MM.1S (cell line): ENCODE data around the gene EFCAB14.

ENCODE experiments used
- EZH2phosphoT487 ChIP-seq: fragments of 300-600 bp; sonication (generic); IDR thresholded peaks from 2 replicates; pipeline ENCODE4 v1.6.1; 2018; ENCODE audit warnings: antibody characterized with exemption, low read length
- TF ChIP-seq, protein P1 (sequence below): fragments of 300-600 bp; sonication (generic); IDR thresholded peaks from 2 replicates; pipeline ENCODE4 v1.5.1; 2016; ENCODE audit warnings: antibody characterized with exemption, low read length, mixed read lengths

DNA sequence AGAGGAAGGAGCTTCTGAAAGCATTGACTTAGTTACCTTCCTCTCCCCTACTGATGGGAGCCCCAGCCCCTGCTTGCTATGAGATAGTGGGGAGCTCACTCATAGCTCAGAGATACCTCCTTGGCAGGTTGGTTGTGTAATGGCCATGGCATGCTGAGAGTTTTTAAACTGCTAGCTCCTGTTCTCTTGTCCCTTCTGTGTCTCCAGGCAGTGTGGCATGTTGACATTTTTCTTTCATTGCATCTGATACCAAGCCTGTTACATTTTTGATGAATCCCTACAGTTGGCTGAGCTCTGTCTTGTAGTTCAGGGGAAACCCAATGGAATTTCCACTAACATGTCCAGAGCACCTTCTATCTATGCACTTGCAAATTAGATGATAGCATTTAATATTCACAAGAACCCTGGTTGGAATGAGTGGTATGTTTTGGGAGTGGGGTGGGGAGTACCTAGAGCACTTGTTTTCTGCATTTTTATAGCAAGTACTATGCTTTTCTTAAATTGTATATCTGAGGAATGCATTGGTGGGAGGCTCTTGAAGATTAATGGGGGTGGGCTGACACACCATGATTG, 39.1 kb upstream of the EFCAB14 start:
- no peak for TF ChIP-seq EZH2phosphoT487
- TF ChIP-seq, protein P1, sequence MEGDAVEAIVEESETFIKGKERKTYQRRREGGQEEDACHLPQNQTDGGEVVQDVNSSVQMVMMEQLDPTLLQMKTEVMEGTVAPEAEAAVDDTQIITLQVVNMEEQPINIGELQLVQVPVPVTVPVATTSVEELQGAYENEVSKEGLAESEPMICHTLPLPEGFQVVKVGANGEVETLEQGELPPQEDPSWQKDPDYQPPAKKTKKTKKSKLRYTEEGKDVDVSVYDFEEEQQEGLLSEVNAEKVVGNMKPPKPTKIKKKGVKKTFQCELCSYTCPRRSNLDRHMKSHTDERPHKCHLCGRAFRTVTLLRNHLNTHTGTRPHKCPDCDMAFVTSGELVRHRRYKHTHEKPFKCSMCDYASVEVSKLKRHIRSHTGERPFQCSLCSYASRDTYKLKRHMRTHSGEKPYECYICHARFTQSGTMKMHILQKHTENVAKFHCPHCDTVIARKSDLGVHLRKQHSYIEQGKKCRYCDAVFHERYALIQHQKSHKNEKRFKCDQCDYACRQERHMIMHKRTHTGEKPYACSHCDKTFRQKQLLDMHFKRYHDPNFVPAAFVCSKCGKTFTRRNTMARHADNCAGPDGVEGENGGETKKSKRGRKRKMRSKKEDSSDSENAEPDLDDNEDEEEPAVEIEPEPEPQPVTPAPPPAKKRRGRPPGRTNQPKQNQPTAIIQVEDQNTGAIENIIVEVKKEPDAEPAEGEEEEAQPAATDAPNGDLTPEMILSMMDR, result no peak
